K562 (cell line): ENCODE measurements around the gene NEURL4. TPM values are rescaled to one million over a fixed set of nuclear protein-coding genes. Genes with fewer than 3 reads are reported as not detected.

Experiments
- DNMT1 ChIP-seq: fragments of 450-650 bp; IDR thresholded peaks from 2 replicates; pipeline ENCODE4 v1.6.1; 2016; ENCODE audit warnings: antibody characterized with exemption, mild to moderate bottlenecking
- E2F8 ChIP-seq: fragments of 450-650 bp; IDR thresholded peaks from 2 replicates; pipeline ENCODE4 v1.7.1; 2018; ENCODE audit warnings: mild to moderate bottlenecking, low read depth; ENCODE audit not compliant: partially characterized antibody
- ELF4 ChIP-seq: fragments of 450-650 bp; formaldehyde crosslinking; IDR thresholded peaks from 2 replicates; pipeline ENCODE4 v1.4.0; 2022; ENCODE audit warnings: missing genetic modification characterization
- HMG20A ChIP-seq: fragments of 450-650 bp; formaldehyde crosslinking; conservative IDR thresholded peaks from 2 replicates; pipeline ENCODE4 v1.4.0; 2020; ENCODE audit warnings: mild to moderate bottlenecking, mixed read lengths
- NELFE ChIP-seq: IDR thresholded peaks from 2 replicates; pipeline ENCODE4 v1.6.1; 2011; ENCODE audit warnings: mild to moderate bottlenecking; ENCODE audit not compliant: insufficient read depth, insufficient read length
- ZNF280B ChIP-seq: fragments of 250-450 bp; sonication (Bioruptor Pico); IDR thresholded peaks from 2 replicates; pipeline ENCODE4 v1.5.1; 2021; ENCODE audit warnings: mild to moderate bottlenecking
- polyA plus RNA-seq, 8 experiments: library from polyadenylated mRNA; depleted of rRNA in 4 of 8; stranded (reverse) in 5 of 8; unstranded in 3 of 8; fragments of >200 nt; fragmentation: Nextera tagmentation in 2 of 8; fragmentation: Illumina TruSeq in 1 of 8; extraction: Ambion mirVana in 2 of 8; extraction: Trizol in 1 of 8; gene quantifications; 2 replicates each; pipeline versions ENCODE4 v1.2.1 to v1.2.3, GENCODE V29; 2011 to 2014; ENCODE audit warnings: inconsistent platforms in 1 of 8, missing spikeins in 1 of 8
- total RNA-seq, 7 experiments: library from RNA; depleted of rRNA in 6 of 7; stranded (reverse); fragments of >200 nt in 6 of 7; fragmentation: Illumina TruSeq in 2 of 7; extraction: Trizol in 2 of 7; gene quantifications; 2 replicates each; pipeline versions ENCODE4 v1.2.1 to v1.2.3, GENCODE V29; 2011 to 2021; ENCODE audit warnings: low replicate concordance in 1 of 7

Gene NEURL4
- total and polyA plus RNA-seq, 9 of the 15 experiments (the other 6 are each of a cell fraction or from before 2014, with no cell fraction given), result 0.08 to 37.4 (median 11.5) TPM

- TF ChIP-seq E2F8 (no peak), NELFE (no peak), ELF4 (CRISPR knock-in tag) (no peak), HMG20A (no peak), DNMT1 (no peak), ZNF280B (CRISPR knock-in tag) (no peak)
- TF ChIP-seq, all 486 proteins: peak for 0
Measured at GRCh38 chr17:7334938-7335538, 5.9 kb upstream of the NEURL4 start (continued).
